Breast epithelium (tissue), 4 donors: Measurements from ENCODE around the gene TCTA. TPM values are rescaled to one million over a fixed set of nuclear protein-coding genes. Genes with fewer than 3 reads are reported as not detected.

Experiments used
- DNase-seq, 2 donors: peaks; one replicate each; pipeline ENCODE4 v3.0.0-alpha.2; 2019; ENCODE audit warnings: low spot score in 2 of 2
- H3K27ac ChIP-seq, 2 donors: fragments of 200-600 bp; sonication (generic) in 1 of 2; one replicate each; pipeline ENCODE4 v1.5.1; 2016 to 2019; ENCODE audit warnings: mild to moderate bottlenecking in 1 of 2
- H3K27me3 ChIP-seq, 2 donors: fragments of 200-600 bp; sonication (generic) in 1 of 2; one replicate each; pipeline versions ENCODE4 v1.5.1 to v1.6.0; 2017 to 2019; ENCODE audit warnings: control low read depth in 1 of 2, mild to moderate bottlenecking in 1 of 2
- H3K36me3 ChIP-seq: fragments of 200-600 bp; one replicate; pipeline ENCODE4 v1.5.1; 2019
- H3K4me1 ChIP-seq, 2 donors: fragments of 200-600 bp; sonication (generic); one replicate each; pipeline ENCODE4 v1.5.1; 2016 to 2019; ENCODE audit warnings: control low read depth in 1 of 2
- H3K4me3 ChIP-seq, 3 donors: fragments of 200-600 bp; sonication (generic); 1 replicate in 2 of 3; 2 replicates in 1 of 3; pipeline ENCODE4 v1.5.1; 2016 to 2019; ENCODE audit warnings: mild to moderate bottlenecking in 3 of 3, moderate library complexity in 2 of 3
- H3K9me3 ChIP-seq, 2 donors: fragments of 200-600 bp; sonication (generic) in 1 of 2; one replicate each; pipeline ENCODE4 v1.5.1; 2016 to 2019; ENCODE audit warnings: control low read depth in 1 of 2
- POLR2A ChIP-seq: fragments of 450-650 bp; IDR thresholded peaks from one replicate; pipeline ENCODE4 v1.6.1; 2016; ENCODE audit warnings: antibody characterized with exemption, mild to moderate bottlenecking, moderate library complexity
- POLR2AphosphoS5 ChIP-seq, 3 donors: sonication (generic); formaldehyde crosslinking; IDR thresholded peaks; one replicate each; pipeline ENCODE4 v1.6.1; 2017; ENCODE audit warnings: antibody characterized with exemption in 3 of 3
- intact Hi-C: fragments of 100-400 bp; cut with DNase I; formaldehyde crosslinking; loops from one replicate; pipeline ENCODE4 v1.15.1; 2023; ENCODE audit warnings: low total_unique reads
- total RNA-seq, 3 donors: library from RNA; depleted of rRNA; stranded (reverse); fragments of >200 nt; gene quantifications; one replicate each; pipeline ENCODE4 v1.1.0, GENCODE V29; 2016
- TF ChIP-seq, protein P1 (sequence below), 3 donors: fragments of 450-650 bp; IDR thresholded peaks; one replicate each; pipeline ENCODE4 v1.5.1; 2016 to 2017; ENCODE audit warnings: antibody characterized with exemption in 3 of 3, mild to moderate bottlenecking in 3 of 3, moderate library complexity in 3 of 3

Gene TCTA
- total RNA-seq, 3 donors from 2014 or later, result 22.6 to 29.0 (median 25.9) TPM

GRCh38 chr3:49415931-49416601, 3.8 kb downstream of the TCTA start:
- Histone ChIP-seq H3K27ac (peak overlapping the region; percentile 26 to 58), H3K4me1 (peaks cover 4 to 9% of the 10 kb centered on the region in 2 donors), H3K27me3 (no peaks in the 10 kb centered on the region), H3K36me3 (no peaks in the 10 kb centered on the region), H3K4me3 (no peak overlapping the region), H3K9me3 (no peaks in the 10 kb centered on the region)
- intact Hi-C loops, result no loop called here
- DNase-seq, result no peak
- no peak for TF ChIP-seq POLR2A
- TF ChIP-seq, protein P1, sequence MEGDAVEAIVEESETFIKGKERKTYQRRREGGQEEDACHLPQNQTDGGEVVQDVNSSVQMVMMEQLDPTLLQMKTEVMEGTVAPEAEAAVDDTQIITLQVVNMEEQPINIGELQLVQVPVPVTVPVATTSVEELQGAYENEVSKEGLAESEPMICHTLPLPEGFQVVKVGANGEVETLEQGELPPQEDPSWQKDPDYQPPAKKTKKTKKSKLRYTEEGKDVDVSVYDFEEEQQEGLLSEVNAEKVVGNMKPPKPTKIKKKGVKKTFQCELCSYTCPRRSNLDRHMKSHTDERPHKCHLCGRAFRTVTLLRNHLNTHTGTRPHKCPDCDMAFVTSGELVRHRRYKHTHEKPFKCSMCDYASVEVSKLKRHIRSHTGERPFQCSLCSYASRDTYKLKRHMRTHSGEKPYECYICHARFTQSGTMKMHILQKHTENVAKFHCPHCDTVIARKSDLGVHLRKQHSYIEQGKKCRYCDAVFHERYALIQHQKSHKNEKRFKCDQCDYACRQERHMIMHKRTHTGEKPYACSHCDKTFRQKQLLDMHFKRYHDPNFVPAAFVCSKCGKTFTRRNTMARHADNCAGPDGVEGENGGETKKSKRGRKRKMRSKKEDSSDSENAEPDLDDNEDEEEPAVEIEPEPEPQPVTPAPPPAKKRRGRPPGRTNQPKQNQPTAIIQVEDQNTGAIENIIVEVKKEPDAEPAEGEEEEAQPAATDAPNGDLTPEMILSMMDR (IDR thresholded peaks at IDR 0.05), result no peak
- no peak for TF ChIP-seq POLR2AphosphoS5 (IDR thresholded peaks at IDR 0.05)

DNA sequence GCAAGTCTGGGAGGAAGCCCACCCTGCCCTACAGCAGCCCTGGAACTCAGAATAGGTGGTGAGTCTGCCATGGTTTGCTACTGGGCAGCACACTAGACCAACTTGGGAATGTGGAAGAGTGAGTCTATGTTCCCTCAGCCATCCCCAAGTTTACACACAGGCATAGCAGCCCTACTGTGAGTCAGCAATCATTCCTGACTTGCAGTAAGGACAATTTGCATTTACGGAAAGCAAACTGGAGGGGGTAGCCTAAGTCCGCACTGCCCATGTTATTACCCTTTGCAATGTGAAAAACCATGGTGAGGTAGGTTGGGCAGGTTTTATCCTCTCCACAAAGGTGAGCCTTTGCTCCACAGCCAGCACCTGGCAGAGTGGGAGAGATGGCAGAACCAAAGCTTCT, 4.6 kb downstream of the TCTA start:
- Histone ChIP-seq H3K4me3 (no peak overlapping the region), H3K9me3 (no peaks in the 10 kb centered on the region), H3K36me3 (no peaks in the 10 kb centered on the region), H3K4me1 (peaks cover 4 to 9% of the 10 kb centered on the region in 2 donors), H3K27ac (peak overlapping the region; percentile 17 to 58), H3K27me3 (no peaks in the 10 kb centered on the region)
- intact Hi-C loops, result no loop called here
- no peak for TF ChIP-seq POLR2A
- no peak for TF ChIP-seq POLR2AphosphoS5 (IDR thresholded peaks at IDR 0.05)
- TF ChIP-seq, protein P1 (IDR thresholded peaks at IDR 0.05), result no peak
- DNase-seq, result no peak

- Histone ChIP-seq H3K36me3 (no peaks in the 10 kb centered on the region), H3K27ac (no peak overlapping the region)
- intact Hi-C loops, result no loop called here
Measured at GRCh38 chr3:49417516-49418120, 5.4 kb downstream of the TCTA start.

DNA sequence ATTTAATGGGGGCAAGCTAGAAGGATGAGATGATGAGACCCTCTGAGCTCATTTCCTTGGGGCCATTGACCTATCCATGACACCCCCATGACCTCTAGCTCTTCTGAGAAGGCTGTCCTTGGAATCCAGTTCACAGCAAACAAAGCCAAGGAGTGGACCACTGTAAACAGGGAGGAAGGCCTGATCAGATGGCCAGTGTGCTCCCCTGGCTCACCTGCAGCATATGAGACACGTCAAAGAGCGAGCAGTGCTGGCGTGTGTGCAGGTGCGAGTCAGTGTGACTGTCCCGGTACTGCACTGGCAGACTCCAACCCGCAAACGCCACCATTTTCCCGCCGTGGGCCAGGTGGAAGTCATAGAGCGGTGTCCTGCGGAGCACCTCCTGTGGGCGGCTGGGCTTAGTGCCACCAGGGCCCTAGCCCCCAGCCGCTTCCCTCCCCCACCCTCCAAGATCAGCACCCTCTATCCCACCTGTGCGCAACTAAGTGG, 9.7 kb downstream of the TCTA start:
- intact Hi-C loops, result no loop called here
- no peaks in the 10 kb centered on the region for H3K27me3 ChIP-seq
- no peaks in the 10 kb centered on the region for H3K4me1 ChIP-seq
- no peaks in the 10 kb centered on the region for H3K9me3 ChIP-seq
- H3K27ac ChIP-seq, result no peak overlapping the region
- no peak for DNase-seq
- peak overlapping the region in 2 of 3 donors; percentile 26 to 34 for H3K4me3 ChIP-seq
- no peaks in the 10 kb centered on the region for H3K36me3 ChIP-seq
- TF ChIP-seq, protein P1 (IDR thresholded peaks at IDR 0.05), result no peak
- TF ChIP-seq POLR2AphosphoS5 (IDR thresholded peaks at IDR 0.05), result no peak
- no peak for TF ChIP-seq POLR2A

More at GRCh38 chr3:49417516-49418120, 5.4 kb downstream of the TCTA start:
- Histone ChIP-seq H3K4me3 (no peak overlapping the region), H3K9me3 (no peaks in the 10 kb centered on the region), H3K27me3 (no peaks in the 10 kb centered on the region), H3K4me1 (peaks cover 4 to 9% of the 10 kb centered on the region in 2 donors)
- TF ChIP-seq, protein P1 (IDR thresholded peaks at IDR 0.05), result no peak
- no peak for TF ChIP-seq POLR2AphosphoS5 (IDR thresholded peaks at IDR 0.05)
- TF ChIP-seq POLR2A, result no peak
- no peak for DNase-seq
